ENCODE data around the gene SPAG5.

- TF ChIP-seq EZH2 (IDR thresholded peaks at IDR 0.05), result no peak
- TF ChIP-seq CTCF (IDR thresholded peaks at IDR 0.05), result no peak
- no peak for TF ChIP-seq EZH2phosphoT487 (IDR thresholded peaks at IDR 0.05)
Measured at GRCh38 chr17:28529013-28529400, 69.8 kb downstream of the SPAG5 start.
